Glutamatergic neuron (in vitro differentiated cells): ENCODE measurements around the gene PDCD1. TPM values are rescaled to one million over a fixed set of nuclear protein-coding genes. Genes with fewer than 3 reads are reported as not detected.
A peak's percentile ranks its signal among the peaks of the same experiment; 100 is the strongest.

Experiments
- DNase-seq: peaks from one replicate; pipeline ENCODE4 v3.0.0; 2022
- H3K27ac Mint-ChIP-seq: one replicate; pipeline ENCODE4 v1.8.0; 2020; ENCODE audit warnings: mild to moderate bottlenecking, mixed read lengths, inconsistent platforms; ENCODE audit not compliant: unreplicated experiment
- H3K27me3 Mint-ChIP-seq: one replicate; pipeline ENCODE4 v1.8.0; 2020; ENCODE audit warnings: mild to moderate bottlenecking, moderate library complexity, mixed read lengths, inconsistent platforms; ENCODE audit not compliant: unreplicated experiment
- H3K36me3 Mint-ChIP-seq: one replicate; pipeline ENCODE4 v1.8.0; 2020; ENCODE audit warnings: mild to moderate bottlenecking, mixed read lengths, inconsistent platforms; ENCODE audit not compliant: unreplicated experiment
- H3K4me1 Mint-ChIP-seq: one replicate; pipeline ENCODE4 v1.8.0; 2020; ENCODE audit warnings: mild to moderate bottlenecking, low read depth, mixed read lengths, inconsistent platforms; ENCODE audit not compliant: unreplicated experiment
- H3K4me3 Mint-ChIP-seq: one replicate; pipeline ENCODE4 v1.8.0; 2020; ENCODE audit warnings: mild to moderate bottlenecking, mixed read lengths, inconsistent platforms; ENCODE audit not compliant: unreplicated experiment
- H3K9me3 Mint-ChIP-seq: one replicate; pipeline ENCODE4 v1.8.0; 2020; ENCODE audit warnings: mild to moderate bottlenecking, moderate library complexity, mixed read lengths, inconsistent platforms; ENCODE audit not compliant: unreplicated experiment
- total RNA-seq: library from RNA; stranded (reverse); fragmentation: NEBNext Ultra II Directional; extraction: Animal tissue kit (Norgen Biotek cat#: 25700); gene quantifications from one replicate; pipeline ENCODE4 v1.2.1, GENCODE V29; 2021; ENCODE audit not compliant: unreplicated experiment
- TF ChIP-seq, protein P1 (sequence below): fragments of 200-600 bp; sonication (generic); IDR thresholded peaks from one replicate; pipeline ENCODE4 v1.5.0; 2021; ENCODE audit not compliant: partially characterized antibody, unreplicated experiment

PDCD1 gene
- total RNA-seq, 1 donor from 2014 or later = not detected

DNA sequence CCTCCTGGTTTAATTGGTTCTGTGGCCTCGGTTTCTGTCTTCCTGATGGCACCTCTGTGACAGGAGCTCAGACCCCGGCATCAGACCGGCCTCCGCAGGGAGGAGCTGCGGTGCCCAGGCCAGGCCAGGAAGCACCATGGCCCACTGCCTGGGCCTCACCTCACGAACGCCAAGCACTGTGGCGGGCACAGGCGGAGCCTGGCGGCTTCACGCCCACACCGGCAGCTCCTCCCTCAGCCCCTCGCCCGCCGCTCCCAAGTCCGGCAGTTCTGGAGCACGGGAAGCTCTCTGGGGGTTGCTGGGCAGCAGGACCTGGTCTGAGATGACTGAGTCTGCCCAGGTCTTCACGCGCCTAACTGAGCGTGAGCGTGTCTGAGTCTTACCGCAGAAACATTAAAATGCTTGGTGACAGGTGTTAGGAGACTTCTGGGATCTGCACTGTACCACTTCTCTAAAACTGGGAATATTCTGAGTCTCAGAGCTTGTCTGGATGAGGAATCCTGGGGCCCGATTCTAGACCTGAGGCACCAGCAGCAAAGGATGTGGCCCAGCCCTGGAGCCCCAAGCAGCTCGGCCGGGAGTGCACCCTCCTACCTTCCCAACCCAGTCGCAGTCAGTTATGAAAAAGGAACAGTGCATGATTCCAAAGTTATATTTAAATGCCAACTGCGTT, 32.8 kb upstream of the PDCD1 start:
- Mint-ChIP-seq H3K4me1 (peaks cover 7% of the 10 kb centered on the region), H3K4me3 (no peak overlapping the region), H3K27me3 (peaks cover 7% of the 10 kb centered on the region), H3K27ac (no peak overlapping the region), H3K36me3 (peaks cover 17% of the 10 kb centered on the region), H3K9me3 (peaks cover 10% of the 10 kb centered on the region)
- TF ChIP-seq, protein P1, sequence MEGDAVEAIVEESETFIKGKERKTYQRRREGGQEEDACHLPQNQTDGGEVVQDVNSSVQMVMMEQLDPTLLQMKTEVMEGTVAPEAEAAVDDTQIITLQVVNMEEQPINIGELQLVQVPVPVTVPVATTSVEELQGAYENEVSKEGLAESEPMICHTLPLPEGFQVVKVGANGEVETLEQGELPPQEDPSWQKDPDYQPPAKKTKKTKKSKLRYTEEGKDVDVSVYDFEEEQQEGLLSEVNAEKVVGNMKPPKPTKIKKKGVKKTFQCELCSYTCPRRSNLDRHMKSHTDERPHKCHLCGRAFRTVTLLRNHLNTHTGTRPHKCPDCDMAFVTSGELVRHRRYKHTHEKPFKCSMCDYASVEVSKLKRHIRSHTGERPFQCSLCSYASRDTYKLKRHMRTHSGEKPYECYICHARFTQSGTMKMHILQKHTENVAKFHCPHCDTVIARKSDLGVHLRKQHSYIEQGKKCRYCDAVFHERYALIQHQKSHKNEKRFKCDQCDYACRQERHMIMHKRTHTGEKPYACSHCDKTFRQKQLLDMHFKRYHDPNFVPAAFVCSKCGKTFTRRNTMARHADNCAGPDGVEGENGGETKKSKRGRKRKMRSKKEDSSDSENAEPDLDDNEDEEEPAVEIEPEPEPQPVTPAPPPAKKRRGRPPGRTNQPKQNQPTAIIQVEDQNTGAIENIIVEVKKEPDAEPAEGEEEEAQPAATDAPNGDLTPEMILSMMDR = no peak
- no peak for DNase-seq

DNA sequence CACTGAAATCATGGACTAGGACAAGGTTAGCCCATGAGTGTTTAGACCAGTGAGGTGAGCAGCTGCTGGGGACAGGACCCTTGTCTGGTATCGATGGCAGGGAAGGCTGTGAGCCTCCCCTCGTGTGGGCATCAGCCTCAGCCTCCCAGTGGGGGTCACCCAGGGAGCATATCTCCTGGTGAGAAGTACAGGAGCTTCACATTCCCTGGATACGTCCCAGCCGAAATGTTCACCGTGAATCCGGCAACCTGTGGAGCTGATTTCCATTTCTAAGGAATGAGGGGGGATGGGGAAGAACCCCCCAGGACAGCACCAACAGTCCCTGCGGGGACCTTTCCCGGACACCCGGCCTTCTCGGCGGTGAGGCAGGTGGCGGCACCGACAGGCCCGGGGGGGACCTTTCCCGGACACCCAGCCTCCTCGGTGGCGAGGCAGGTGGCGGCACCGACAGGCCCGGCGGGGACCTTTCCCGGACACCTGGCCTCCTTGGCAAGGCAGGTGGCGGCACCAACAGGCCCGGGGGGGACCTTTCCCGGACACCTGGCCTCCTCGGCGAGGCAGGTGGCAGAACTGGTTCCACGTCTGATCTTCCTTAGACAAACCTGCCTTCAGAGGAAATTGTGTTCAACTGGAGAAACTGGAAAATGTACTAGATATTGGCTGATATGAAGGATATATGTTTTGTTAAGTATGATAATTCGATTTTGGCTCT, 32.0 kb upstream of the PDCD1 start:
- Mint-ChIP-seq H3K4me1 (peaks cover 15% of the 10 kb centered on the region), H3K36me3 (peaks cover 17% of the 10 kb centered on the region), H3K27me3 (peaks cover 9% of the 10 kb centered on the region), H3K9me3 (peaks cover 12% of the 10 kb centered on the region), H3K4me3 (no peak overlapping the region), H3K27ac (no peak overlapping the region)
- no peak for DNase-seq
- TF ChIP-seq, protein P1 = no peak

DNA sequence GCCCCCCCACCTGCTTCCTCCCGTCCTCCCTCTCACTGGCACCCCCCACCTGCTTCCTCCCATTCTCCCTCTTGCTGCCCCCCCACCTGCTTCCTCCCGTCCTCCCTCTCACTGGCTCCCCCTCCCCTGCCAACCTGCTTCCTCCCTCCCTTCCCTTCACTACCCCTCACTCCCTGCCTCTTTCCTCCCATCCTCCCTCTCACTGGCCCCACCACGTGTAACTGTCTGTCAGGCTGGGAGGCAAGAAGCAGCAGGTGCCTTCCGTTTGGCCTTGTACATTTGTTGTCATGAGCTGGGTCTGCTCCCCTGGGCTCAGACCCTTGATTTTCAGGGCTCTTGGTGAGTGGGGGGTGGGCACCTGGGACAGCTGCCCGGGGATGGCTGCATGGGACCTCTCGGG, 29.9 kb upstream of the PDCD1 start:
- TF ChIP-seq, protein P1 = no peak
- peaks cover 13% of the 10 kb centered on the region for H3K9me3 Mint-ChIP-seq
- H3K4me1 Mint-ChIP-seq = peaks cover 26% of the 10 kb centered on the region
- DNase-seq = no peak
- peaks cover 17% of the 10 kb centered on the region for H3K36me3 Mint-ChIP-seq
- H3K4me3 Mint-ChIP-seq = no peak overlapping the region
- H3K27me3 Mint-ChIP-seq = peaks cover 7% of the 10 kb centered on the region
- H3K27ac Mint-ChIP-seq = no peak overlapping the region

DNA sequence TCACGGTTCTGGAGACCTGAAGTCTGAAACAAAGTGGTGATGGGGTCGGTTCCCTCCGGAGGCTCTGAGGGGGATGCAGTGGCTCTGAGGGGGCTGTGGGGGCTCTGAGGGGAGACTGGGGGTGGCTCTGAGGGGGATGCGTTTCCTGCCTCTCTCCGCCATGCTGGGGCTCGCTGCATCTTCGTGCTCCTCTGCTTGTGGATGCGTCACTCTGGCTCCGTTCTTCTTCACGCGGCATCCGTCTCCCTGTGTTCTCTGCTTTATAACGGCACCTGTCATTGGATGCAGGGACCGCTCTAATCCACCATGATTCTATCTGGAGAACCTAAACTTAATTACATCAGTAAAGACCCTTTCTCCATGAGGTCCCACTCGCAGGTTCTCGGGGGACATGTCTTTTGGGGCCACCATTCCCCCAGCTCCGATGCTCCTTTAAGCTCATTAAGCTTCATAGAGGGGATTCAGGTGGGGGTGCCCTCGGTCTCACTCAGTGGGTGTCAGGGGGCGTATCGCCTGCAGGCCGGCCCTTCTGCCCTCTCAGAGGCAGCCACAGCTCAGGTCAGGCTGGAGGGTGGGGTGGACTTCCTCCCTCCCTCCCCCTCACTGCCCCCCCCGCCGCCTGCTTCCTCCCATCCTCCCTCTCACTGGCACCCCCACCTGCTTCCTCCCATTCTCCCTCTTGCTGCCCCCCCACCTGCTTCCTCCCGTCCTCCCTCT, 29.3 kb upstream of the PDCD1 start:
- peak overlapping the region; percentile 55 for H3K4me3 Mint-ChIP-seq
- peaks cover 14% of the 10 kb centered on the region for H3K9me3 Mint-ChIP-seq
- peaks cover 8% of the 10 kb centered on the region for H3K27me3 Mint-ChIP-seq
- TF ChIP-seq, protein P1 = no peak
- DNase-seq = no peak
- peaks cover 17% of the 10 kb centered on the region for H3K36me3 Mint-ChIP-seq
- peaks cover 28% of the 10 kb centered on the region for H3K4me1 Mint-ChIP-seq
- H3K27ac Mint-ChIP-seq = peak overlapping the region; percentile 59
